Measurements from ENCODE around the gene TRAF3.
A peak's percentile ranks its signal among the peaks of the same experiment; 100 is the strongest.
"Not testable (repeated sequence)": the region's sequence is repeated elsewhere in the genome, so short reads cannot be mapped to it uniquely, and the experiment has no call there.

Gene TRAF3

DNA sequence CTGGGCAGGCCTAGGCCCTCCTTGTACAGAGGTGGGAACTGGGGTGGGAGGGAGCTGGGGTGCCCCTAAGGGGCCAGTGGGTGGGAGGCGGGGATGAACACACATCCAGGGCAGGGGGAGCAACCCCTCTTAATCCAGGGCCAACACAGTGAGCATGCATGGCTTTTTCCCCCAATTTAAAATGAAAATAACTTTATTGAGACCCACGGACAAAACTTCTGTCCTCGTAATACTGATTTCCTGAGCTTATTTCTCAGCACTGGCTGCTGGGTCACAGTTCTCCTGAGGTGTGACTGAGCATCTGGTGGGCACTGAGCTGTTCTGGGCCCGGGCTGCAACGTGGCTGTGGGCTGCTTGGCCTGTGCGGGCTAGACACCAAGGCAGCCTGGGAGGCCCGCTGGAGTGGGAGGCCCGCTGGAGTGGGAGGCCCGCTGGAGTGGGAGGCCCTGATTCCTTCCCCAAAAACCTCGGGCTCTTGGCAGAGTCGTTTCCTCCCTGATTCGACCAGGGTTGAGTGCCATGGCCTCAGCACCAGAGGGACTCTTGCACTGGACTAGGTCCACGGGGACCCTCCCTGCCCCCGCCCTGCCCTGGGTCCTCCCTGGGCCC, 24.9 kb upstream of the TRAF3 start:
- DNase-seq (ENCODE audit: low spot score): no peak

DNA sequence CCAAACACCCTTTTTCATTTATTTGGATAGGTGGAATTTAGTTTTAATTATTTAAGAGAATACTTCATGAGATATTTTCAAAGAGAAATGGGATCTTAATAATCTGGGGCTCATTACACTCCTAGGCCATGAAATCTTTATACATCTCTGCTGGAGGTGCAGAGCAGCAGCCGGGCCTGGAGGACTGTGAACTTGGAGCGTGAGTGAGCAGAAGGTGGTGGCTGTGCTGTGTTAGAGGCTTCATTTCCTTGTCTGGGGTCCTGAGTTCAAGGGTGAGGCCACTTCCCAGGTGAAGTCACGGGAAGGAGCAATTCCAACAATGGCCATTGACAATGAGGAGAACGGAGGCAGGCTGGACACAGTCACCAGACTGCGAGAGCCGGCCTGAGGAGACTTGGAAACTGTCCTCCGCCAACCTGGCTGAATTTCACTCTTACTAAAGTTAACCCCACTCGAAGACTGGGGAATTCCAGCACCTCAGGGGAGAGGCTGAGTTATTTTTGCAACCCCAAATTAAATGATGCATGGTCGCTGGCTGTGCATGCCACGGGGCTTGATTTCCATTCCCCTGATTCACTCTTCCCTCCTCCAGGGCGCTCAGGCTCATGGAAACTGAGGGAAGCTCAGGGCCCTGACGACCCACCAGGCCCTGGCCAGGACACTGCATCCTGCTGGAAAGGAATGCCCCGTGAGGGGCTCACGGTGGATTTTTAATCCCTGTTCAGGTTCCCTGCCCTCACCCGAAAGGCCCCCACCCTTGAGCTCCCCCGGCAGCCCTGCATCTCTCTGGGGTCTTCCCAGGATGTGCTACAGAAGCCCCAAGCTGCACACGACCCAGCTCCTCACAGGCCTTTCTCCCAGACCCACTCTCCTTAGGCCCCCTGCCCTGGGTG, 22.6 kb upstream of the TRAF3 start:
- DNase-seq (ENCODE audit: low spot score): no peak

GRCh38 chr14:102757646-102758045, 19.6 kb upstream of the TRAF3 start:
- DNase-seq (ENCODE audit: low spot score): no peak

DNA sequence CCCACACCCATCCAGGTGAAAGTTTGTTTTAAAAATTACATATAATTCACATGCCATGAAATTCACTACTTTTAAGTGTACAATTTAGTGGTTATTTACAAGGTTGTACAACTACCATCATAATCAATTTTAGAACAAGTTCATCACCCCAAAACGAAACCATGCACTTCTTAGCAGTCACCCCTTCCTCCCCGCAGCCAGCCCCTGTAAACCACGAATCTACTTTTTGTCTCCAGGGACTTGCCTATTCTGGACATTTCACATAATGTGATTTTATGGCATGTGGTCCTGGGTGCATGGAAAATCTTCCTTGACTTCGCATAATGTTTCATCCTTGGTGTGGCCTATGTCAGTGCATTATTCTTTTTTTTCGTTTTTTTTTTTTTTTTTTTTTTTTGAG, 19.2 kb upstream of the TRAF3 start:
- no peak for DNase-seq (ENCODE audit: low spot score)

DNA sequence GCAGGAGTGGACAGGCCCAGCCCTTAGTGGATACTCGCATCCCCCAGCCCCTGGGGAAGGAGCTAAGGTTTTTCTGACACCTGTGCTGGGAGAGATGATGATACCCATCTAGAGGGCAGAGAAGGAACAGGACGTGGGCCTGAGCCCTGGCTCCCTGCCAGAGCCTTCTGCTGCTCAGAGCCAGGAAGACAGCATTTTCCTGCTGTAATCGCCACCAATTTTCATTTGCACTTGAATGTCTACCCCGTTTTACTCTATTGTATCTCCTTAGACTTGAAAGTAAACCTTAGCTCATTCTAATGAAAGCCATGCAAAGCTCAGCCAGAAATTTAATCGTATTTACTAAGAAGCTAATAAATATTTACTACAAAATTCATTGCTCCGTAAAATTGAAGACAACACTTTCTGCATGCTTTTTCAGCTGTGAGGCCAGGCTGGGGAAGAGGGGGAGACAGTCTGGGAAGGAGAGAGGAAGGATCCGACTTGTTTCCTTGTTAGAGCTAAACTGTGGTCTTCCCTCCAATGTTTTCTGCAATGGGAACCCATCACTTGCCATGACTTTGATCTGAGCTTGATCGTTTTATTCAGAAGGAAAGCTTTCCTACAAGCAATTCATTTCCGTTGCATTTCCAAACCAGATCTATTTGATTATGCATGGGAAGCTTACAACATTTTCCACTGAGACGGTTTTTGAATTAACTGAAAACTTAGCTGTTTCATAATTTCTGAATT, 17.6 kb upstream of the TRAF3 start:
- no peak for DNase-seq (ENCODE audit: low spot score)

DNA sequence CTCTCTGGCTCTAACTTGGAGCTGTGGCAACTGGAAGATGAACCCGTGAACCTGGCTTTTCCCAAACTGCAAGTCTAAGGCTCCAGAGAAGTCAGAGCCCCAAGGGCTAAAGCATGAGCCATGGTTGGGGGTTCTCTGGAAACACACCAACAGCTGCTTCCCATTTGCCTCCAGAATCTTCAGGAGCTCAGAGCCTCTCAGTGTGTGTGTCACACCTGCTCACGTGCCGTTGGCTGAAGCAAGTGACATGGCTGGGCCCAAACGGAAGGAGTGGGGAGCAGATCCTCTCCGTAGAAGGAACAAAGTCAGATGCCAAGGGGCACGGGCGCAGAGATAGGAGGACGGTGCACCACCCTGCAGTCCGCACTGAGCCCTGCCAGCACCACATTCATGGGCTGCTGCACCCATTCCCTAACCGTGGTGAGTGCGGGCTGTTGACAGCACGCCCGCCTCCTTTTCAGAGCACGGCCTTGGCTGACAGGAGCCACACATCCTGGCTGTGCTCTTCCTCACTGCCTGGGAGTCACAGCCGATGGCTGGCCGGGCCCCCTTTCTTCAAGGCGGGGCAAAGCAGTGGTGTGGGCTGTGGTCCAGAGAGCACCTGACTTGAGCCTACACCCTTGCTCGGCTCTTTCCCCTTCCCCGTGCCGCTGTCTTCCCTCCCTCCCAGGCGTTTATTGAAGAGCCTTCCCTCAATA, 16.6 kb upstream of the TRAF3 start:
- no peak for DNase-seq (ENCODE audit: low spot score)

- DNase-seq (ENCODE audit: low spot score): no peak
These were observed 16.0 kb upstream of the TRAF3 start for GRCh38 chr14:102761206-102761605.

- DNase-seq (ENCODE audit: low spot score): no peak
These were observed 13.0 kb upstream of the TRAF3 start for GRCh38 chr14:102764220-102764671.

- DNase-seq (ENCODE audit: low spot score): not testable (repeated sequence)
These were observed 11.5 kb upstream of the TRAF3 start for GRCh38 chr14:102765770-102766169.

DNA sequence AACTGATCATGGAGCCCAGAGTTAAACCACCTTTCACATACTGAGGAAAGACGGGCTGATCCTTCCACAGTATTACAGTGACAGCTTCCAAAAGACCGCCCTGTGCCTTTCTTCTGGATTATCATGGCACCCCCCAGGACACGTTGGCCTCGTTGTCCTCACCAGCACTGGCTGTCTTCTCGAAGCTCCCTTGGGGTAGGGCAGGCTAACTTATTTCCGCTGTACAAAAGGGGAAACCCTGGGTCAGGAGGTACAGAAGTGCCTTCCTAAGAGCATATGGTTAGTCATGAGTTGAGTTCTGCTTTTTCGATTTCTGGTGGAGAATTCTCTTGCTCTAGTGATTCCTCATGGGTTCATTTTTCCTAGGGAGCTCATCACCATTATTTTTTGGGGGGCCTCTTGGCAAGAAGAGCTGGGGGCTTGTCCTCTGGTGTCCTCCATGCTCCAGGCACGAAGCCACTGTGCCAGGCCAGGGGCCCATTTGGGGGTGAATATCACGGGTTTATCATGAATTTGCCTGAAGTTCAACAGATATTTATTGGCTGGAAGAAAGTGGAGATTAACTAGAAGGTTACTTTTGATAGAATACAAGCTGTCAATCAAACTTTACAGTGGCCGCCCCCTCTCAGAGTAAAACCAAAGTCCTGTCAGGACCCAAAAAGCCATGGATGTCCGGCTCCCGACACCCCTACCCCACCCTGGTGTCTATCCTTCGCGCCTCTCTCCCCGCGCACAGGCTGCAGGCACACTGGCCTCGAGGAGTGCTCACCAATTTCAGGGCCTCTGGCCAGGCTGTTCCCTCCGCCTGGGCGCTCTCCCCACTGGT, 8.8 kb upstream of the TRAF3 start:
- no peak for DNase-seq (ENCODE audit: low spot score)

DNA sequence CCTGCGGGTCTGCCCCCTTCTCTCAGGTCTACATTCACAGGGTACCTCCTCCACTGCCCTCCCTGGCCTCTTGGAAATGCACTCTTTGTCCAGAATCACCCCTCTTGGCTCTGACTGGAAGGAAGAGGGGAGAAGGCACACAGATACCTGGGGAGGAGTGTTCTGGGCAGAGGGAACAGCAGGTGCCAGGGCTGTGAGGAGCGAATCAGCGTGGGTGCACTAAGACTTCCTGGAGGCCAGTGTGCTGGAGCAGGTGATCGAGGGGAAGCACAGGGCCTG, 8.3 kb upstream of the TRAF3 start:
- DNase-seq (ENCODE audit: low spot score): no peak

- no peak for DNase-seq (ENCODE audit: low spot score)
These were observed 6.8 kb upstream of the TRAF3 start for GRCh38 chr14:102770147-102771123.

GRCh38 chr14:102771144-102771543, 6.1 kb upstream of the TRAF3 start:
- no peak for DNase-seq (ENCODE audit: low spot score)

DNA sequence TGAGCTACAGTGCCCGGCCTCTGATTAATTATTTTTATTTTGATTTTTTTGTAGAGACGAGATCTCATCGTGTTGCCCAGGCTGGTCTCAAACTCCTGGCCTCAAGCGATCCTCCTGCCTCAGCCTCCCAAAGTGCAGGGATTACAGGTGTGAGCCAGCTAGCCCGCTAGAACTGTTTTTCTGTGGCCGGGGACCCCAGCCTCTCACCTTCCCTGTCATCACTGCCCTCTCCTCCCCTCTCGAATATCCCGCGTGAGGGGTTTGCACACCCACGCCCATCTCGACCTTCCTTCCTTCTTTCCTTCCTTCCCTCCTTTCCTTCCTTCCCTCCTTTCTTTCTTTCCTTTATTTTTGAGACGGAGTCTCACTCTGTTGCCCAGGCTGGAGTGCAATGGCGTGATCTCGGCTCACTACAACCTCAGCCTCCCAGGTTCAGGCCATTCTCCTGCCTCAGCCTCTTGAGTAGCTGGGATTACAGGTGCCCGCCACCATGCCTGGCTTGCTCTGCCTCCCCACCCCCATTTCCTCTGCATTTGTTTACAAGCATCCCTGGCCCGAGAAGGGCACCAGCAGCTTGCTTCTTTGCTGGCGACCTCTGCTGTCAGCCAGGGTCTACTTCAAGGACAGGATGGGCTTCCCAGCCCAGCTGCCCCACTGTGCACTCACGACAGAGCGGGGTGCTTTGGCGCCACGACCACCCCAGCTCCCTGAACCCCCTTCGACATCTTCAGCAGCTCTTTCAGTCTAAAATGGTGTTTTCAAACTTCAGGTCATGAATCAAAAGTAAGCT, 4.3 kb upstream of the TRAF3 start:
- DNase-seq (ENCODE audit: low spot score): no peak

DNA sequence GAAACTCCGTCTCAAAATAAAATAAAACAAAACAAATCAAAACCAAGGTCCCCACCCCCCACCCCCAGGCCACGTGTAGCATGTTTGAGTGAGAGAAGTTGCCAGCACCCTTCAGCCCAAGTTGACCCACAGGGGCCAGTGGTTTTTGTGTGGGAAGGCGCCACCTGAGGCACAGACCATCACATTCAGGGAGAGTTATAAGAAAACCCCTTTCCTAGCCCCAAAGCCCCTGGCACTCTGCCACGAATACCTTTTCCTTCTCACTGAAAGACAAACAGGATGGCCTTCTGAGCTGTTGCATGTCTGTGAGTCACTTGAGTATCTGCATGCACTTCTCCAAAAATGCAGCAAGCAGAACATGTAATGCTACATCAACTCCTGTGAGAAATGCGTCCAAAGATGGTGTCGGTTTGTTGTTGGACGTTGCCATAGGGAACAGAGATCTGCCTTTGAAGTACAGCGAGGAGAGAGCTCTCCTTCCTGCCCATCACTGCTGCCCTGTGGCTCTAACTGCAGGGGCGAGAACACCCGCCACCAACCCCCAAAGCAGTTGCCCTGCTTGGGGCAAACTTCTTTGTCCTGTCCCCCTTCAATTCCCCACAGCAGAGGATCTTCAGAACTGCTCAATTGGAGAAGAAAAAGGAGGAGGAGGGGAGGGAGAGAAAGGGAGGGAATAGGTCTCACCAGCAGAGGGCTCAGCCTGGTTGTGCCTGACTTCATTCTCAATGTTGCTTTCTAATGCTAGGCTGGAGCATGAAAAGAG, 2.7 kb upstream of the TRAF3 start:
- DNase-seq (ENCODE audit: low spot score): peak; percentile 87

- DNase-seq (ENCODE audit: low spot score): peak; percentile 81
These were observed 1.1 kb upstream of the TRAF3 start for GRCh38 chr14:102775855-102776760.

- peak; percentile 84 for DNase-seq (ENCODE audit: low spot score)
These were observed 575 bp downstream of the TRAF3 start for GRCh38 chr14:102777711-102778337.
